CD4-positive, alpha-beta T cell (primary cell): ENCODE measurements around the gene CELA2B. TPM values are rescaled to one million over a fixed set of nuclear protein-coding genes. Genes with fewer than 3 reads are reported as not detected.

Experiments
- ATAC-seq: fragments of 200-7000 bp; cut with Tn5 transposase; one replicate; pipeline ENCODE4 v1.10.0; 2022; ENCODE audit warnings: mild to moderate bottlenecking; ENCODE audit not compliant: poor library complexity
- CTCF ChIA-PET: fragments of 350-600 bp; sonication (Branson Sonifier 250); formaldehyde crosslinking; loops from one replicate; lab custom pipeline; 2021; ENCODE audit warnings: antibody characterized with exemption, inconsistent platforms; lab: Charles Lee
- POLR2A ChIA-PET: fragments of 350-600 bp; sonication (Branson Sonifier 250); formaldehyde crosslinking; loops from one replicate; lab custom pipeline; 2021; ENCODE audit warnings: antibody characterized with exemption, inconsistent platforms; lab: Charles Lee
- DNase-seq, 14 experiments: peaks; one replicate each; pipeline ENCODE4 v3.0.0-alpha.2; 2013 to 2020; ENCODE audit warnings: mixed read lengths in 2 of 14
- H3K27ac ChIP-seq, 2 donors: one replicate each; pipeline versions ENCODE4 v1.5.1 to v1.7.0; 2013; ENCODE audit warnings: low read length in 2 of 2, low read depth in 1 of 2, mild to moderate bottlenecking in 1 of 2
- H3K27me3 ChIP-seq, 2 experiments: 1 replicate in 1 of 2; 2 replicates in 1 of 2; pipeline versions ENCODE4 v1.6.1 to v1.7.0; 2013; ENCODE audit warnings: low read length in 2 of 2, control low read depth in 1 of 2, mild to moderate bottlenecking in 1 of 2, moderate library complexity in 1 of 2; ENCODE audit not compliant: insufficient read depth in 2 of 2, control insufficient read depth in 1 of 2
- H3K36me3 ChIP-seq: one replicate; pipeline ENCODE4 v1.6.1; 2013; ENCODE audit warnings: low read length, control low read depth; ENCODE audit not compliant: insufficient read depth
- H3K4me1 ChIP-seq: one replicate; pipeline ENCODE4 v1.6.1; 2013; ENCODE audit warnings: low read length, control low read depth; ENCODE audit not compliant: insufficient read depth
- H3K4me3 ChIP-seq: one replicate; pipeline ENCODE4 v1.5.1; 2013; ENCODE audit warnings: mild to moderate bottlenecking, low read length, moderate library complexity
- H3K9me3 ChIP-seq, 2 experiments: 1 replicate in 1 of 2; 2 replicates in 1 of 2; pipeline versions ENCODE4 v1.6.1 to v1.7.0; 2013; ENCODE audit warnings: low read length in 2 of 2, mild to moderate bottlenecking in 2 of 2, control low read depth in 1 of 2, moderate library complexity in 1 of 2; ENCODE audit not compliant: control insufficient read depth in 1 of 2, insufficient read depth in 1 of 2
- H3K27ac Mint-ChIP-seq: one replicate; pipeline ENCODE4 v1.8.0; 2020; ENCODE audit warnings: mixed read lengths
- H3K27me3 Mint-ChIP-seq: one replicate; pipeline ENCODE4 v1.8.0; 2021; ENCODE audit warnings: mixed read lengths
- H3K36me3 Mint-ChIP-seq: one replicate; pipeline ENCODE4 v1.8.0; 2021; ENCODE audit warnings: low read depth, mixed read lengths
- H3K4me1 Mint-ChIP-seq: one replicate; pipeline ENCODE4 v1.8.0; 2021; ENCODE audit warnings: low read depth, mixed read lengths
- H3K4me3 Mint-ChIP-seq: one replicate; pipeline ENCODE4 v1.8.0; 2020; ENCODE audit warnings: mild to moderate bottlenecking, mixed read lengths
- H3K9me3 Mint-ChIP-seq: one replicate; pipeline ENCODE4 v1.8.0; 2020; ENCODE audit warnings: mixed read lengths
- intact Hi-C, 2 experiments: fragments of 100-400 bp; cut with DNase I in 1 of 2; cut with micrococcal nuclease in 1 of 2; formaldehyde crosslinking; loops; one replicate each; pipeline versions ENCODE4 v1.15.1 to v1.9.0; 2023 to 2025; cut with DNase I, micrococcal nuclease
- total RNA-seq, 174 experiments: library from RNA in 2 of 174; stranded (reverse) in 2 of 174; gene quantifications; one replicate each; pipeline ENCODE4 v1.2.3 and lab custom pipeline; 2021 to 2026
- TF ChIP-seq, protein P1 (sequence below): fragments of 200-600 bp; IDR thresholded peaks from one replicate; pipeline ENCODE4 v1.8.0; 2022; ENCODE audit warnings: antibody characterized with exemption, mild to moderate bottlenecking

Gene CELA2B
- total RNA-seq, 2 experiments from 2014 or later: not detected

DNA sequence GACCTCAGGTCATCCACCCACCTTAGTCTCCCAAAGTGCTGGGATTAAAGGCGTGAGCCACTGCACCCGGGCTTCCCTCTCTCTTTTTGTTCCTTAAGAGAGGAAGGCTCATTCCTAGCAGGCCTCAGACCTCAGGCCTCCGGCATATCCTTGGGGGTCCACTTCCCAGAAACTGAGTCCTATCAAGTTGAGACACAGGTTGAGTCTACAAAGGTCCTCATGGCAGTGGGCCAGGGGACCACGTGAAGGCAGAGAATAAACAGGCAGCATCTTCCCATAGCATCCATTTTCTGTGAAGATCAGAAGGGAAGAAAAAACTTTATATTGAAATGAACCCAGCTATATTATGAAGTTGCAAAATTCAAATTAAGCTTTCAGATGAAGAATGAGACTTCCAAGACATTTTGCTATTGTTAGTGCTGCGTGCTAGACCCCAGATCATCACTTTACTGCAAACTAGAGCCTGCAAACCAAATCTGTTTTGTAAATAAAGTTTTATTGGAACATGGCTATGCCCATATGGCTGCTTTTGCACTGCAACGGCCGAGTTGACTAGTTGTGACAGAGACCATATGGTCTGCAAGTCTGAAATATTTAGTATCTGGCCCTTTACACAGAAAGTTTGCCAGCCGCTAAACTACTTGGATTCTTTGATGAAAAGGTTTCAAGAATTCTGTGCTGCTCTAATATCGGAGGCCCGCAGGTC is 22.9 kb upstream of the CELA2B start:
- H3K27ac Mint-ChIP-seq: no peak overlapping the region
- H3K9me3 Mint-ChIP-seq: no peaks in the 10 kb centered on the region
- H3K4me3 ChIP-seq: no peak overlapping the region
- no peaks in the 10 kb centered on the region for H3K4me1 Mint-ChIP-seq
- no peaks in the 10 kb centered on the region for H3K36me3 ChIP-seq
- no peaks in the 10 kb centered on the region for H3K27me3 ChIP-seq
- no peak for ATAC-seq
- H3K4me1 ChIP-seq: no peaks in the 10 kb centered on the region
- peaks cover 0 to 3% of the 10 kb centered on the region in 2 experiments for H3K9me3 ChIP-seq
- ChIA-PET POLR2A (no interaction called here), CTCF (no interaction called here)
- no peak for DNase-seq
- TF ChIP-seq, protein P1, sequence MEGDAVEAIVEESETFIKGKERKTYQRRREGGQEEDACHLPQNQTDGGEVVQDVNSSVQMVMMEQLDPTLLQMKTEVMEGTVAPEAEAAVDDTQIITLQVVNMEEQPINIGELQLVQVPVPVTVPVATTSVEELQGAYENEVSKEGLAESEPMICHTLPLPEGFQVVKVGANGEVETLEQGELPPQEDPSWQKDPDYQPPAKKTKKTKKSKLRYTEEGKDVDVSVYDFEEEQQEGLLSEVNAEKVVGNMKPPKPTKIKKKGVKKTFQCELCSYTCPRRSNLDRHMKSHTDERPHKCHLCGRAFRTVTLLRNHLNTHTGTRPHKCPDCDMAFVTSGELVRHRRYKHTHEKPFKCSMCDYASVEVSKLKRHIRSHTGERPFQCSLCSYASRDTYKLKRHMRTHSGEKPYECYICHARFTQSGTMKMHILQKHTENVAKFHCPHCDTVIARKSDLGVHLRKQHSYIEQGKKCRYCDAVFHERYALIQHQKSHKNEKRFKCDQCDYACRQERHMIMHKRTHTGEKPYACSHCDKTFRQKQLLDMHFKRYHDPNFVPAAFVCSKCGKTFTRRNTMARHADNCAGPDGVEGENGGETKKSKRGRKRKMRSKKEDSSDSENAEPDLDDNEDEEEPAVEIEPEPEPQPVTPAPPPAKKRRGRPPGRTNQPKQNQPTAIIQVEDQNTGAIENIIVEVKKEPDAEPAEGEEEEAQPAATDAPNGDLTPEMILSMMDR: no peak
- H3K4me3 Mint-ChIP-seq: no peak overlapping the region
- no peaks in the 10 kb centered on the region for H3K36me3 Mint-ChIP-seq
- intact Hi-C loops: no loop called here
- H3K27ac ChIP-seq: no peak overlapping the region
- H3K27me3 Mint-ChIP-seq: no peaks in the 10 kb centered on the region

GRCh38 chr1:15453734-15454133 is 22.2 kb upstream of the CELA2B start:
- no peaks in the 10 kb centered on the region for H3K27me3 ChIP-seq
- peaks cover 0 to 3% of the 10 kb centered on the region in 2 experiments for H3K9me3 ChIP-seq
- ATAC-seq (no peak), DNase-seq (no peak)
- H3K4me3 Mint-ChIP-seq: no peak overlapping the region
- no peaks in the 10 kb centered on the region for H3K36me3 ChIP-seq
- H3K4me1 ChIP-seq: no peaks in the 10 kb centered on the region
- no peaks in the 10 kb centered on the region for H3K27me3 Mint-ChIP-seq
- no peaks in the 10 kb centered on the region for H3K4me1 Mint-ChIP-seq
- H3K27ac ChIP-seq: no peak overlapping the region
- ChIA-PET POLR2A (no interaction called here), CTCF (no interaction called here)
- TF ChIP-seq, protein P1: no peak
- no peaks in the 10 kb centered on the region for H3K36me3 Mint-ChIP-seq
- intact Hi-C loops: no loop called here
- H3K4me3 ChIP-seq: no peak overlapping the region
- H3K9me3 Mint-ChIP-seq: no peaks in the 10 kb centered on the region
- H3K27ac Mint-ChIP-seq: no peak overlapping the region

DNA sequence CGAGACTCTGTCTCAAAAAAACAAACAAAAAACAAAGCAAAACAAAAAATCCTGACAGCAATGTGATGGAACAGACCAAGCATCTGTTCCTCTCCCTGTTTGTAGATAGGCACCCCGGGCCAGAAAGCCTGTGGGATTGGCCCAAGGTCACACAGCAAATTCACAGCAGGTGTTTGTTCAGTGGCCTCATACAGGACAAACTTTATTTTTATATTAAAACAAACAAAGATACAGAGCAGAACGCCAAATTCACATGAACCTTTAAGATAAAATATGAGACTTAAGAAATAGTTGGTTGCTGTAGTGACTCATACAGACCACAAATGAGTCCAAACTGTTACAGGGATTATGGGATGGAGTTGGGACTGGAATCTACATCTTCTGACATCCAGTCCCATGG is 21.6 kb upstream of the CELA2B start:
- DNase-seq: no peak
- Histone ChIP-seq H3K4me3 (no peak overlapping the region), H3K36me3 (no peaks in the 10 kb centered on the region), H3K4me1 (no peaks in the 10 kb centered on the region), H3K27me3 (no peaks in the 10 kb centered on the region), H3K9me3 (peaks cover 0 to 3% of the 10 kb centered on the region in 2 experiments), H3K27ac (no peak overlapping the region)
- ChIA-PET POLR2A (no interaction called here), CTCF (no interaction called here)
- H3K4me1 Mint-ChIP-seq: no peaks in the 10 kb centered on the region
- ATAC-seq: no peak
- intact Hi-C loops: no loop called here
- H3K27ac Mint-ChIP-seq: no peak overlapping the region
- no peaks in the 10 kb centered on the region for H3K36me3 Mint-ChIP-seq
- TF ChIP-seq, protein P1: no peak
- no peak overlapping the region for H3K4me3 Mint-ChIP-seq
- no peaks in the 10 kb centered on the region for H3K27me3 Mint-ChIP-seq
- no peaks in the 10 kb centered on the region for H3K9me3 Mint-ChIP-seq
